Neural cell (in vitro differentiated cells): ENCODE results near the gene PIGA.

Experiments
- CTCF ChIP-seq: fragments of 450-650 bp; IDR thresholded peaks from 2 replicates; pipeline ENCODE4 v1.5.1; 2014; ENCODE audit warnings: antibody characterized with exemption, mild to moderate bottlenecking, moderate library complexity; ENCODE audit not compliant: poor library complexity, severe bottlenecking
- EP300 ChIP-seq: fragments of 450-650 bp; conservative IDR thresholded peaks from 2 replicates; pipeline ENCODE4 v1.6.1; 2014; ENCODE audit warnings: antibody characterized with exemption, mild to moderate bottlenecking, moderate library complexity; ENCODE audit not compliant: poor library complexity, severe bottlenecking

DNA sequence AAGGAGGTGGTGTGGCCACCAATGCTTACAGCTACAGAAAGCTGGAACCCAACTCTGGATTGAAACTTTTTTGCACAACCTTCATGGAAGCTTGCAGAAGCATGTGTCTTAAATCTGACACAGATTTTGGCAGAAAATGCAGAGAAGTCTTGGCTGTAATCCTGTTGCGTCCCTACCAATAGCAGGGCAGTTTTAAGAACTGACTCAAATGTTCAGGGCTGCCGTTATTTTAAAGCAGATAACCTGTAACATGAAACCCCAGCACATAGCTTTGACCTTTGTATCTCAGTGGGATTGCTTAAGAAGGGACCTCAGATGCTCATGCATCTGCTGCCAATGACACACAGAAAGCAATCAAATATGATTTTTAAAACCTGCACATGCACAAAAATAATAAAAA is 49.0 kb upstream of the PIGA start, which contains the start of gene VEGFD:
- TF ChIP-seq CTCF (no peak), EP300 (no peak)
